HepG2 (cell line): ENCODE measurements around the gene MAN2C1. TPM values are rescaled to one million over a fixed set of nuclear protein-coding genes. Genes with fewer than 3 reads are reported as not detected.

Experiments
- ATAD3A ChIP-seq: sonication (generic); formaldehyde crosslinking; IDR thresholded peaks from 2 replicates; pipeline ENCODE4 v1.4.0; 2020; ENCODE audit warnings: missing genetic modification reagents
- ATF2 ChIP-seq: sonication (generic); formaldehyde crosslinking; IDR thresholded peaks from 2 replicates; pipeline ENCODE4 v1.4.0; 2020; ENCODE audit warnings: missing genetic modification reagents
- ATF7 ChIP-seq, 2 experiments: fragments of 450-650 bp in 1 of 2; sonication (generic) in 1 of 2; formaldehyde crosslinking in 1 of 2; IDR thresholded peaks; 2 replicates each; pipeline versions ENCODE4 v1.4.0 to v1.6.1; 2016 to 2020; ENCODE audit warnings: antibody characterized with exemption in 1 of 2, mild to moderate bottlenecking in 1 of 2, missing genetic modification reagents in 1 of 2
- ATF7-NPFF ChIP-seq: sonication (generic); formaldehyde crosslinking; IDR thresholded peaks from 2 replicates; pipeline ENCODE4 v1.8.1; 2023; ENCODE audit warnings: mild to moderate bottlenecking, low read depth, missing genetic modification reagents, moderate library complexity
- CREB1 ChIP-seq, 2 experiments: fragments of 450-650 bp in 1 of 2; IDR thresholded peaks; 2 replicates each; pipeline ENCODE4 v1.6.1; 2016 to 2017; ENCODE audit warnings: control low read depth in 1 of 2, mild to moderate bottlenecking in 1 of 2, missing compliant biosample characterization in 1 of 2, missing genetic modification characterization in 1 of 2
- ETS1 ChIP-seq: sonication (generic); formaldehyde crosslinking; IDR thresholded peaks from 2 replicates; pipeline ENCODE4 v1.4.0; 2020; ENCODE audit warnings: missing genetic modification reagents
- FLYWCH1 ChIP-seq: sonication (generic); formaldehyde crosslinking; IDR thresholded peaks from 2 replicates; pipeline ENCODE4 v1.8.1; 2023; ENCODE audit warnings: mild to moderate bottlenecking, missing genetic modification reagents
- FOSL2 ChIP-seq: sonication (generic); formaldehyde crosslinking; IDR thresholded peaks from 2 replicates; pipeline ENCODE4 v1.4.0; 2020; ENCODE audit warnings: missing genetic modification reagents
- FOXK2 ChIP-seq: fragments of 450-650 bp; IDR thresholded peaks from 2 replicates; pipeline ENCODE4 v1.6.1; 2016
- FOXO1 ChIP-seq: sonication (generic); formaldehyde crosslinking; IDR thresholded peaks from 2 replicates; pipeline ENCODE4 v1.4.0; 2020; ENCODE audit warnings: missing genetic modification reagents
- GLI4 ChIP-seq: sonication (generic); formaldehyde crosslinking; IDR thresholded peaks from 2 replicates; pipeline ENCODE4 v1.5.1; 2020; ENCODE audit warnings: missing genetic modification reagents, mild to moderate bottlenecking, moderate library complexity, borderline replicate concordance
- GLMP ChIP-seq: sonication (generic); formaldehyde crosslinking; IDR thresholded peaks from 2 replicates; pipeline ENCODE4 v1.9.0; 2021; ENCODE audit warnings: missing genetic modification reagents, mild to moderate bottlenecking, borderline replicate concordance
- HIVEP1 ChIP-seq: sonication (generic); formaldehyde crosslinking; IDR thresholded peaks from 2 replicates; pipeline ENCODE4 v1.4.0; 2020; ENCODE audit warnings: mild to moderate bottlenecking, missing genetic modification reagents
- IKZF4 ChIP-seq: sonication (generic); formaldehyde crosslinking; IDR thresholded peaks from 2 replicates; pipeline ENCODE4 v1.5.1; 2020; ENCODE audit warnings: borderline replicate concordance, mild to moderate bottlenecking, low read depth, missing genetic modification reagents; ENCODE audit errors: not compliant biosample characterization
- SATB2 ChIP-seq: sonication (generic); formaldehyde crosslinking; IDR thresholded peaks from 2 replicates; pipeline ENCODE4 v1.5.0; 2020; ENCODE audit warnings: missing genetic modification reagents
- ZBTB49 ChIP-seq: sonication (generic); formaldehyde crosslinking; IDR thresholded peaks from 2 replicates; pipeline ENCODE4 v1.4.0; 2020; ENCODE audit warnings: missing genetic modification reagents, borderline replicate concordance
- ZNF205 ChIP-seq: IDR thresholded peaks from 2 replicates; pipeline ENCODE4 v1.6.1; 2018; ENCODE audit warnings: missing biosample characterization, missing genetic modification reagents
- ZNF235 ChIP-seq: sonication (generic); formaldehyde crosslinking; IDR thresholded peaks from 2 replicates; pipeline ENCODE4 v1.8.1; 2023; ENCODE audit warnings: mild to moderate bottlenecking, missing genetic modification reagents, borderline replicate concordance
- ZNF335 ChIP-seq: sonication (generic); formaldehyde crosslinking; IDR thresholded peaks from 2 replicates; pipeline ENCODE4 v1.4.0; 2020; ENCODE audit warnings: missing genetic modification reagents
- ZNF446 ChIP-seq: sonication (generic); formaldehyde crosslinking; IDR thresholded peaks from 2 replicates; pipeline ENCODE4 v1.5.0; 2020; ENCODE audit warnings: mild to moderate bottlenecking, missing genetic modification reagents
- ZNF670 ChIP-seq: sonication (generic); formaldehyde crosslinking; IDR thresholded peaks from 2 replicates; pipeline ENCODE4 v1.8.0; 2022; ENCODE audit warnings: mild to moderate bottlenecking, missing genetic modification reagents, borderline replicate concordance
- ZNF678 ChIP-seq: sonication (generic); formaldehyde crosslinking; IDR thresholded peaks from 2 replicates; pipeline ENCODE4 v1.4.0; 2020; ENCODE audit warnings: mild to moderate bottlenecking, missing genetic modification reagents
- polyA plus RNA-seq, 8 experiments: library from polyadenylated mRNA; depleted of rRNA in 3 of 8; stranded (reverse) in 7 of 8; unstranded in 1 of 8; fragments of >200 nt; fragmentation: Illumina TruSeq in 4 of 8; extraction: Trizol in 4 of 8; gene quantifications; 2 replicates each; pipeline versions ENCODE4 v1.2.1 to v1.2.3, GENCODE V29; 2011 to 2016; ENCODE audit warnings: low read depth in 4 of 8, missing spikeins in 1 of 8, mixed read lengths in 1 of 8; ENCODE audit not compliant: insufficient read depth in 1 of 8
- total RNA-seq, 5 experiments: library from RNA; depleted of rRNA; stranded (reverse); fragments of >200 nt; fragmentation: Illumina TruSeq; extraction: Trizol; gene quantifications; 2 replicates each; pipeline ENCODE4 v1.2.3, GENCODE V29; 2016; ENCODE audit warnings: low read depth in 1 of 5

The MAN2C1 gene
- total and polyA plus RNA-seq, 2 of the 13 experiments (the other 11 are each of a cell fraction or from before 2014, with no cell fraction given) = 62.6 to 71.0 TPM

DNA sequence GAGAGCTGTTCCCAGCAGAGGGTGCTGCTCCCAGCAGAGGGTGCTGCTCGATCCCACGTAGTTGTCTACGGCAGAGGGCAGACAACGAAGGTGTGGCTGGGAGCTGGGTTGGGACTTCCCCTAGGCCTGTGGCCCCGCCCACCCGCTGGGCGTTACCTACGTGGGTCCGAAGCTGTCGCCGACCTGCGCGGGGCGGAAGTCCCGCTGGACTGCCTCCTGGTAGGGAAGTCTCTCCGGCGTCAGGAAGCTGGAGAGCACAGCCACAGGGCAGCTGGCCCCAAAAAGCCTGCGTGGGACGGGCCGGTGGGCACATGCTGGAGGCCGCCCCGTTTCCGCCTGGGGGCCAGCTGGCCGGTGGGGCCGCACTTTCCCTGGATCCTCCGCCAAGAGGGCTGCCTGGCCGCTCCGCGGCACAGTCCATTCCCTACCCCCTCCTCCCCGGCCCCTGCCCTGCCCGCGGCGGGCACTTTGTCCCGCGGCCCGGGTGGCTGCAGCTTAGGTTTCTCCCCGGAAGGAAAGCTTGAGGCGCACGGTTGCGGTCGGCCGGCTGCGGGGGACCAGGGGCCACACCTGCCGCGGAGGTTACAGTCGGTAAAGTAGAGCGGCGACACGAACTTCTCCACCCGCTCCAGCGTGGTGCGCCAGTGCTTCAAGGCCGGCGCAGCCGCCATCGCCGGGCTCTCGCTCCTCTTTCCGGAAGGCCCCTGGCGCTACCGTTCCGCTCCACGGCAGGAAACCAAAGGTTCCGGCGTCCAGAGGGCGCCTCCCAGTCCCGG lies at the start of gene MAN2C1 (continued):
- TF ChIP-seq IKZF4 (CRISPR knock-in tag) (peak; percentile 61), HIVEP1 (CRISPR knock-in tag) (peak; percentile 34; the same call in 1 of the 2 replicates), ATF2 (CRISPR knock-in tag) (peak; percentile 83), ATF7-NPFF (CRISPR knock-in tag) (0 out of 2 replicates have a peak, but pooled peaks have one; percentile 46), ZNF678 (CRISPR knock-in tag) (no peak), ATAD3A (CRISPR knock-in tag) (no peak), ZNF235 (CRISPR knock-in tag) (no peak), ETS1 (CRISPR knock-in tag) (peak; percentile 76; the same call in 1 of the 2 replicates), SATB2 (no peak; the same call in 1 of the 2 replicates), FOXO1 (CRISPR knock-in tag) (peak; percentile 74), ZNF205 (CRISPR knock-in tag) (peak; percentile 16; the same call in 1 of the 2 replicates), ZNF335 (peak; percentile 87), GLMP (CRISPR knock-in tag) (no peak), GLI4 (CRISPR knock-in tag) (peak; percentile 91; the same call in 1 of the 2 replicates), ZNF670 (CRISPR knock-in tag) (peak; percentile 74; the same call in 1 of the 2 replicates), ZBTB49 (no peak), CREB1 (IDR thresholded peaks at IDR 0.05) (peak; percentile 78), CREB1 (CRISPR knock-in tag; IDR thresholded peaks at IDR 0.05) (peak; percentile 70), FOSL2 (peak; percentile 60), FOXK2 (no peak), ZNF446 (CRISPR knock-in tag) (no peak), ATF7 (IDR thresholded peaks at IDR 0.05) (no peak), ATF7 (CRISPR knock-in tag; IDR thresholded peaks at IDR 0.05) (no peak), FLYWCH1 (CRISPR knock-in tag) (no peak)
